Natural killer cell (primary cell): ENCODE results near the gene GPR152. TPM values are rescaled to one million over a fixed set of nuclear protein-coding genes. Genes with fewer than 3 reads are reported as not detected.

ENCODE experiments used
- ATAC-seq, 3 donors: fragments of 150-1000 bp in 2 of 3; fragments of 200-7000 bp in 1 of 3; cut with Tn5 transposase; 1 replicate in 1 of 3; 2 replicates in 2 of 3; pipeline ENCODE4 v1.10.0; 2021; ENCODE audit warnings: mild to moderate bottlenecking in 2 of 3, moderate library complexity in 2 of 3
- DNase-seq, 2 donors: peaks; one replicate each; pipeline versions ENCODE4 v3.0.0 to v3.0.0-alpha.2; 2013 to 2021; ENCODE audit warnings: mixed read lengths in 1 of 2
- H3K27ac ChIP-seq: one replicate; pipeline ENCODE4 v1.5.1; 2013; ENCODE audit warnings: mild to moderate bottlenecking, low read length
- H3K27me3 ChIP-seq: one replicate; pipeline ENCODE4 v1.6.1; 2013; ENCODE audit warnings: low read length; ENCODE audit not compliant: control insufficient read depth, insufficient read depth
- H3K36me3 ChIP-seq: one replicate; pipeline ENCODE4 v1.6.1; 2013; ENCODE audit warnings: low read length; ENCODE audit not compliant: control insufficient read depth, insufficient read depth
- H3K4me1 ChIP-seq: one replicate; pipeline ENCODE4 v1.6.1; 2013; ENCODE audit warnings: low read length; ENCODE audit not compliant: control insufficient read depth, insufficient read depth
- H3K4me3 ChIP-seq: one replicate; pipeline ENCODE4 v1.5.1; 2013; ENCODE audit warnings: low read length
- H3K9me3 ChIP-seq: one replicate; pipeline ENCODE4 v1.6.1; 2013; ENCODE audit warnings: low read length; ENCODE audit not compliant: control insufficient read depth, insufficient read depth
- H3K27ac Mint-ChIP-seq, 2 donors: one replicate each; pipeline ENCODE4 v1.8.0; 2022; ENCODE audit warnings: mild to moderate bottlenecking in 2 of 2, mixed read lengths in 2 of 2, moderate library complexity in 1 of 2
- H3K27me3 Mint-ChIP-seq, 2 donors: one replicate each; pipeline ENCODE4 v1.8.0; 2022; ENCODE audit warnings: low read depth in 2 of 2, mixed read lengths in 2 of 2
- H3K36me3 Mint-ChIP-seq: one replicate; pipeline ENCODE4 v1.8.0; 2022; ENCODE audit warnings: mixed read lengths
- H3K4me1 Mint-ChIP-seq, 2 donors: one replicate each; pipeline ENCODE4 v1.8.0; 2022; ENCODE audit warnings: mixed read lengths in 2 of 2
- H3K4me3 Mint-ChIP-seq: one replicate; pipeline ENCODE4 v1.8.0; 2022; ENCODE audit warnings: mild to moderate bottlenecking, moderate library complexity, mixed read lengths
- H3K9me3 Mint-ChIP-seq, 2 donors: one replicate each; pipeline ENCODE4 v1.8.0; 2022; ENCODE audit warnings: mixed read lengths in 2 of 2
- CTCF ChIP-seq: fragments of 200-600 bp; IDR thresholded peaks from one replicate; pipeline ENCODE4 v1.8.0; 2022; ENCODE audit warnings: antibody characterized with exemption
- WGBS: methylation state at CpG from one replicate; pipeline ENCODE4 v1.1.7; 2013; ENCODE audit warnings: missing lambda C conversion rate; ENCODE audit not compliant: insufficient coverage; 5-methylcytosine and 5-hydroxymethylcytosine counted together
- intact Hi-C: fragments of 100-400 bp; cut with micrococcal nuclease; formaldehyde crosslinking; loops from one replicate; pipeline ENCODE4 v1.14.2; 2022
- total RNA-seq, 4 donors: library from RNA; stranded (reverse); fragments of 120-200 nt in 1 of 4; gene quantifications; one replicate each; pipeline versions ENCODE4 v1.2.3 to v1.2.4, GENCODE V29; 2013 to 2022

The GPR152 gene
- total RNA-seq, 3 donors from 2014 or later (not counting 1 experiment from before 2014, with no cell fraction given): 0.25 TPM; not detected in 2

DNA sequence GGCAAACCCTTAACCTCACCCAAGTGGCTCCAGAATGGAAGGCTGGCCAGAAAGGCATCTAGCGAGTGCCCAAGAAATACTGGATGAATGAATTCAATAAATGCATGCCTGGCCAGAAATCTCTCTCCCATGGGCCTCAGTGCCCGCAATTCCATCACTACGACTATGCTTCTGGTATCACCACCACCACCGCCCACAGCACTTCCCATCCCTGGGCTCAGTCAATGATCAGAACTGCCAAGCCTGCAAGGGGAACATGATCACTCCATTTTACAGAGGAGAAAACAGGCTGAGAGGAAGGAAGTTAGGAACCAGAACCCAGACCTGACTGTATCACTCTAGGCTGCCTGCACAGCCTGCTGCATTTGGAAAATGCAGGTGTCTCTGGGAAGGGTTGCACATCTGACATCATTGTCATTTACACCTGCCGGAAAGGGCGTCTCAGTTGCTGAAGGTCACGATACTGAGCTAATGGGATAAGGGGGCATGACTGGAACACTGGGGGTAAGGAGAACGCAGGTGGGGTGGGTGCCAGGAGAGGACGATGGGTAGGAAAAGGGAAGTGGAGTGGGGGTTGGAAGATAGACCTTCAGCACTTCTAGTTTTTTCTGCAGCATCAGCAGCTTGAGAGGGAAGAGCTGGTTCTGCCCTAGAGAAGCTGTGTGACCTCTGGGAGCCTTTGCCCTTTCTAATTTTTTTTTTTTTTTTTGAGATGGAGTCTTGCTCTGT, 3.2 kb downstream of the GPR152 start:
- Histone ChIP-seq H3K27ac (no peak overlapping the region), H3K4me3 (no peak overlapping the region), H3K36me3 (no peaks in the 10 kb centered on the region), H3K27me3 (no peaks in the 10 kb centered on the region), H3K9me3 (no peaks in the 10 kb centered on the region), H3K4me1 (peaks cover 51% of the 10 kb centered on the region)
- intact Hi-C loops: no loop called here
- no peak for ATAC-seq
- peaks cover 18 to 31% of the 10 kb centered on the region in 2 donors for H3K4me1 Mint-ChIP-seq
- no peaks in the 10 kb centered on the region for H3K36me3 Mint-ChIP-seq
- no peak for TF ChIP-seq CTCF
- peaks cover 0 to 8% of the 10 kb centered on the region in 2 donors for H3K27me3 Mint-ChIP-seq
- 65% methylated on average over 9 of the region's 9 CpGs for WGBS
- DNase-seq: no peak
- H3K9me3 Mint-ChIP-seq: no peaks in the 10 kb centered on the region
- H3K4me3 Mint-ChIP-seq: no peak overlapping the region
- no peak overlapping the region for H3K27ac Mint-ChIP-seq

DNA sequence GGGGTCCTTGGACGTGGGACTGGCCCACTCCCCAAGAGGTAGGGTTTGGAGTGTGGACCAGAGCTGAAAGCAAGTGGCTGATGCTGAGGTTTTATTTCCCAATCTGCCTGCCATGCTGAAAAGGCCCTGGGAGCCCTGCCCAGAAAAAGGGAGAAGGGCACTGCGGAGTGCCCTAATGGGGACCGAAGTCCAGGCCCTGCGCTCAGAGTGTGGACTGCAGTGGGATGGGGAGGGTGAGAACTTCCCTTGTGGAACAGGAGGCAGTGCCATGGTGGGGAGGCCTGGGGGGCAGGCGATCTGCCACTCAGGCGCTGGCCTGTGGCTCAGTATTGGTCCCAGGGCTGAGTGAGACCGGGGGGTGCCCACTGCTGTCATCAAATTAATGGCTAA, 4.3 kb downstream of the GPR152 start:
- WGBS: 96% methylated on average over 7 of the region's 7 CpGs
- Histone ChIP-seq H3K4me1 (peaks cover 58% of the 10 kb centered on the region), H3K36me3 (no peaks in the 10 kb centered on the region), H3K27ac (no peak overlapping the region), H3K27me3 (no peaks in the 10 kb centered on the region), H3K4me3 (no peak overlapping the region), H3K9me3 (no peaks in the 10 kb centered on the region)
- H3K4me1 Mint-ChIP-seq: peaks cover 19 to 39% of the 10 kb centered on the region in 2 donors
- ATAC-seq (no peak), DNase-seq (no peak)
- H3K27me3 Mint-ChIP-seq: peaks cover 0 to 8% of the 10 kb centered on the region in 2 donors
- TF ChIP-seq CTCF: no peak
- intact Hi-C loops: no loop called here
- H3K4me3 Mint-ChIP-seq: no peak overlapping the region
- H3K27ac Mint-ChIP-seq: no peak overlapping the region
- no peaks in the 10 kb centered on the region for H3K9me3 Mint-ChIP-seq
- H3K36me3 Mint-ChIP-seq: no peaks in the 10 kb centered on the region

GRCh38 chr11:67445515-67445914, 7.0 kb downstream of the GPR152 start:
- no peak for DNase-seq
- Histone ChIP-seq H3K27ac (peak overlapping the region; percentile 71), H3K4me3 (no peak overlapping the region), H3K27me3 (no peaks in the 10 kb centered on the region), H3K9me3 (no peaks in the 10 kb centered on the region), H3K36me3 (no peaks in the 10 kb centered on the region), H3K4me1 (peaks cover 74% of the 10 kb centered on the region)
- H3K9me3 Mint-ChIP-seq: no peaks in the 10 kb centered on the region
- H3K4me1 Mint-ChIP-seq: peaks cover 34 to 54% of the 10 kb centered on the region in 2 donors
- no peak for TF ChIP-seq CTCF
- no peaks in the 10 kb centered on the region for H3K36me3 Mint-ChIP-seq
- peaks cover 0 to 2% of the 10 kb centered on the region in 2 donors for H3K27me3 Mint-ChIP-seq
- intact Hi-C loops: no loop called here
- peak overlapping the region; percentile 87 to 89 for H3K27ac Mint-ChIP-seq
- WGBS: 95% methylated on average over 4 of the region's 5 CpGs
- no peak for ATAC-seq
- peak overlapping the region; percentile 89 for H3K4me3 Mint-ChIP-seq
